AG04449 (cell line): ENCODE results near the gene NXNL1.

Experiments used
- CTCF ChIA-PET: fragments of 350-600 bp; formaldehyde crosslinking; extraction: SDS; loops from one replicate; lab custom pipeline; 2021; ENCODE audit warnings: antibody characterized with exemption; lab: Yijun Ruan, JAX
- POLR2A ChIA-PET: fragments of 400-600, 350-600 bp; formaldehyde crosslinking; extraction: SDS; loops from one replicate; lab custom pipeline; 2020; ENCODE audit warnings: antibody characterized with exemption, inconsistent platforms; lab: Yijun Ruan, JAX
- DNase-seq: peaks from one replicate; pipeline ENCODE4 v3.0.0-alpha.2; 2010; ENCODE audit warnings: low read depth, low spot score
- H3K4me3 ChIP-seq: 2 replicates; pipeline ENCODE4 v1.5.1; 2011; ENCODE audit warnings: low read depth, mild to moderate bottlenecking, control low read depth, low read length
- TF ChIP-seq, protein P1 (sequence below): IDR thresholded peaks from one replicate; pipeline ENCODE4 v1.5.1; 2011; ENCODE audit warnings: mild to moderate bottlenecking, moderate library complexity, low read length, control low read depth, inconsistent platforms; ENCODE audit not compliant: insufficient read depth; ENCODE audit errors: missing control alignments

The NXNL1 gene

DNA sequence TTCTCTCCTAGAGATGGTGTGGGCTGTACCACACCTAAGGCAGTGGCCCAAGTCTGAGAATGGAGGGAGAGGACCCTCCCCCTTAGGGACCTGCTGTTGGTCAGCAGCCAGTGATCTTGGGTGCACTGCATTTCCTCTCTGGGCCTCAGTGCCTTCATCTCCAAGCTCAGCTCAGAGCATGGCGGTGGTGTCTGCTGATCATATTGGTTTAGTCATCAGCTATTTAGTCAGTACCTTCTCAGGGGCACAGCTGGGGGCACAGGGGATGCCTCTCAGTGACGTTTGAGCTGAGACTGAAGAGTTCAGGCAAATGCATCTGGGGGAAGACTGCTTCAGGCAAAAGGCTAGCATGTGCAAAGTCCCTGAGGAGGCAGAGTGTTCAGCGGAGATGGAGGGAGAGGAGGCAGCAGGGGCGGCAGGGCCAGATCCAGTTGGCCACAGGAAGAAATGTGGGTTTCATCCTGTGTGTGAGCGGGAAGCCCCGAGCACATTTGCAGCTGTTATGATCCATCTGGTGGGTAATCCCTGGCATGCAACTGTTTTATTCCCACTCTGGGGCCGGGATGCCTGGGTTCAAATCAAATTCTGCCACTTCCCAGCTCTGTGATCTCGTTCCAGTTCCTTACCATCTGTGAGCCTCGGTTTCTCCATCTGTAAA lies 35.0 kb upstream of the NXNL1 start:
- no peak overlapping the region for H3K4me3 ChIP-seq
- no peak for DNase-seq
- CTCF ChIA-PET: interaction anchor here (0.6 to 3.2 kb wide), 31 partner anchors 9 to 364 kb away, joined by 3 to 28 read pairs (median 5); partner anchors contain the start of genes MVB12A, PGLS and RPL18A
- POLR2A ChIA-PET: interaction anchor here (0.7 kb wide), 1 partner anchor 18 kb away, joined by 3 read pairs; no protein-coding TSS in a partner anchor
- TF ChIP-seq, protein P1, sequence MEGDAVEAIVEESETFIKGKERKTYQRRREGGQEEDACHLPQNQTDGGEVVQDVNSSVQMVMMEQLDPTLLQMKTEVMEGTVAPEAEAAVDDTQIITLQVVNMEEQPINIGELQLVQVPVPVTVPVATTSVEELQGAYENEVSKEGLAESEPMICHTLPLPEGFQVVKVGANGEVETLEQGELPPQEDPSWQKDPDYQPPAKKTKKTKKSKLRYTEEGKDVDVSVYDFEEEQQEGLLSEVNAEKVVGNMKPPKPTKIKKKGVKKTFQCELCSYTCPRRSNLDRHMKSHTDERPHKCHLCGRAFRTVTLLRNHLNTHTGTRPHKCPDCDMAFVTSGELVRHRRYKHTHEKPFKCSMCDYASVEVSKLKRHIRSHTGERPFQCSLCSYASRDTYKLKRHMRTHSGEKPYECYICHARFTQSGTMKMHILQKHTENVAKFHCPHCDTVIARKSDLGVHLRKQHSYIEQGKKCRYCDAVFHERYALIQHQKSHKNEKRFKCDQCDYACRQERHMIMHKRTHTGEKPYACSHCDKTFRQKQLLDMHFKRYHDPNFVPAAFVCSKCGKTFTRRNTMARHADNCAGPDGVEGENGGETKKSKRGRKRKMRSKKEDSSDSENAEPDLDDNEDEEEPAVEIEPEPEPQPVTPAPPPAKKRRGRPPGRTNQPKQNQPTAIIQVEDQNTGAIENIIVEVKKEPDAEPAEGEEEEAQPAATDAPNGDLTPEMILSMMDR: no peak

DNA sequence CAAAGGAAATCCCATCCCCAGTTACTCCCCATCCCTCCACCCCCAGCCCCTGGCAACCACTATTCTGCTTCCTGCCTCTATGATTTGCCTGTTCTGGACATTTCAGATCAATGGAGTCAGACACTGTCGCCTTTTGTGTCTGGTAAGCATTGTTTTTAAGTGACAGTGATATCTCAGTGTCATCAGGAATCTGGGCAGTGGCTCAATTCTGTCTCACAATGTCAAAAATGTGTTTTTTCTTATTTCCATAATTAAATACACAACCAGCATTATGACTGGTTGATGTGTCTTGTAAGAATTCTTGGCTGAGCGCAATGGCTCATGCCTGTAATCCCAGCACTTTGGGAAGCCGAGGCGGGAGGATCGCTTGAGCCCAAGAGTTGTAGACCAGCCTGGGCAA lies 30.6 kb upstream of the NXNL1 start:
- no peak for DNase-seq
- CTCF ChIA-PET: interaction anchor here (1.0 to 1.2 kb wide), 2 partner anchors 10 to 24 kb away, joined by 3 to 4 read pairs; no protein-coding TSS in a partner anchor
- POLR2A ChIA-PET: no interaction called here
- no peak overlapping the region for H3K4me3 ChIP-seq
- TF ChIP-seq, protein P1: no peak

DNA sequence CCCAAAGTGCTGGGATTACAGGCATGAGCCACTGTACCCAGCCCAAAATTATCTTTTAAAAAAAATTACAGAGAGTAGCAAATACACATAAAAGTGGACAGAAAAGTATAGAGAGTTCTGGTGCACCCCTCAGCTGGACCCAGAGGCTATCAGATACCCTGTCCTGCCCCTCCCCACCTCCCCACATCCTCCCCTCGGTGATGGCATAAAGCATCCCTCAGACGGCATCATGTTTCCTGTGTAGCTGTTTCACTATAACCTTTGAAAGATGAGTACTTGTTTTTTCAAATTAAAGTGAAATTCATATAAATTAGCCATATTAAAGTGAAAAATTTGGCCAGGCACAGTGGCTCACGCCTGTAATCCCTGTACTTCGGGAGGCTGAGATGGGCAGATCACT lies 29.7 kb upstream of the NXNL1 start:
- H3K4me3 ChIP-seq: no peak overlapping the region
- POLR2A ChIA-PET: no interaction called here
- TF ChIP-seq, protein P1: no peak
- DNase-seq: no peak
- CTCF ChIA-PET: interaction anchor here (1.4 kb wide), 1 partner anchor 20 kb away, joined by 3 read pairs; the partner anchor contains the start of gene SLC27A1

DNA sequence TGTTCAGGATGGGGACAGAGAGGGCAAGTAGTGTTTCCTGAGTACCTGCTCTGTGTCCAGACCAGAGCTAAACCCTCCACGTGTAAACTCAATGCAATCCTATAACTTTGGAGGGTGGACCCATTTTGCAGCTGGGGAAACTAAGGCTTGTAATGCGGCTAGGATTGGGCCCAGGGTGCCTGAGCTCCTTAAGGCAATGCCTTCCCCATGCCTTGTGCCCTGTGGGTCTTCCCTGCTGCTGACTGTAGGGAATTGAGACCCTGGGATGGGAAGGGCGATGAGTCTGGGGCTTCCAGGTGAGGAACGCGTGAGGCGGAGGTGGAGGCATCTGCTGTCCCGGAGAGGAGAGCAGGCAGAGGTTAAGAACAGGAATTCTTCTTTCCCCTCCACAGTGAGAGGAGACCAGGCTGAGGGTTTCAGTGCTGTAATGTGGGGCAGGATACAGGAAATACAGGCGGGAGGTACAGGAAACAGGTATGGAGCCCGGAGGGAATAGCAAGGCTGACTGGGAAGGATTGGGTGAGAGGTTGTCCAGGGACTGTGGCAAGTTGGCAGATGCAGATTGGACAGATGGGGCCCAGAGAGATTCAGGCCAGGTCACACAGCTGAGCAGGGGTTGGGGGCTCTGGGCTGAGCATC lies 28.8 kb upstream of the NXNL1 start:
- DNase-seq: no peak
- H3K4me3 ChIP-seq: no peak overlapping the region
- TF ChIP-seq, protein P1: no peak
- CTCF ChIA-PET: interaction anchor here (0.9 to 1.4 kb wide), 2 partner anchors 19 to 84 kb away, joined by 3 read pairs; partner anchors contain the start of gene SLC27A1
- POLR2A ChIA-PET: no interaction called here

DNA sequence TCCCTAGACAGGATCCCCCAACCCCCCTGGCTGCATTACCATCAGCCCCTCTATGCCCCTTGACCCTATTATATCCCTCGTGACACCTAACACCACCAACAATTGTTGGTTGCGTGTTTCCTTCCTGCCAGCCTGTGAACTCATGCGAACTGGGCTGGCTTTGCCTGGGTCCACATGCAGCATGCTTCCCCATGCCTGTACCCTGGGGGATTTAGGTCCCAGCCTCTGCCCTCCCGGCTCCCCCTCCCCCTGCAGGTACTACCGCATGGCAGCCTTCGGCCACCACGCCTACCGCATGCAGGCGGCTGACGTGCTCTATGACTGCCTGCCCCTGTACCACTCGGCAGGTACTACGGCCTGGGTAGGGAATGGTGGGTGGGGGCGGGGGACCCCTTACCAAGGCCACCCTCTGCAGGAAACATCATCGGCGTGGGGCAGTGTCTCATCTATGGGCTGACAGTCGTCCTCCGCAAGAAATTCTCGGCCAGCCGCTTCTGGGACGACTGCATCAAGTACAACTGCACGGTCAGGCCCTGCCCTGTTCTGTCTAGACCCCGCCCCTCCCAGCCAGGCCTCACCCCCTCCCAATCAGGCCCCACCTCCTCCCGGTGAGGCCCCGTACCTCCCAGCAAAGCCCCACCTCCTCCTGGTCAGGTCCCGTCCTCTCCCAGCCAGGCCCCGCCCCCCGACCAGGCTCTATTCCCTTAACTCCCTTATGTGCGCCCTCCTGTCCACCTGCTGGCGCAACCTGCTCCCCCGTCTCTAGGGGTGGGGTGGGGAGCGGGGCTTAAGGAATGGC lies 28.1 kb upstream of the NXNL1 start:
- TF ChIP-seq, protein P1: no peak
- CTCF ChIA-PET: interaction anchor here (1.4 kb wide), 1 partner anchor 18 kb away, joined by 3 read pairs; the partner anchor contains the start of gene SLC27A1
- H3K4me3 ChIP-seq: no peak overlapping the region
- POLR2A ChIA-PET: interaction anchor here (0.6 kb wide), 1 partner anchor 10 kb away, joined by 3 read pairs; no protein-coding TSS in a partner anchor
- DNase-seq: no peak
